WERI-Rb-1 (cell line): ENCODE measurements around the gene PPFIA2.
A peak's percentile ranks its signal among the peaks of the same experiment; 100 is the strongest.

ENCODE experiments used
- DNase-seq: peaks from one replicate; pipeline ENCODE4 v3.0.0-alpha.2; 2020
- H3K27ac ChIP-seq: fragments of 250-450 bp; sonication (Bioruptor Pico); 2 replicates; pipeline ENCODE4 v1.5.1; 2020; ENCODE audit warnings: mild to moderate bottlenecking, moderate library complexity
- H3K27me3 ChIP-seq: fragments of 250-450 bp; sonication (Bioruptor Pico); 2 replicates; pipeline ENCODE4 v1.5.1; 2021; ENCODE audit warnings: mild to moderate bottlenecking, low read depth, moderate library complexity; ENCODE audit not compliant: insufficient read depth, severe bottlenecking
- H3K36me3 ChIP-seq: fragments of 250-450 bp; sonication (Bioruptor Pico); 2 replicates; pipeline ENCODE4 v1.5.1; 2020; ENCODE audit warnings: mild to moderate bottlenecking, moderate library complexity
- H3K4me3 ChIP-seq: 2 replicates; pipeline ENCODE4 v1.5.1; 2011; ENCODE audit warnings: low read depth, mild to moderate bottlenecking, control low read depth, low read length
- H3K9me3 ChIP-seq: fragments of 250-450 bp; sonication (Bioruptor Pico); 2 replicates; pipeline ENCODE4 v1.5.1; 2021; ENCODE audit warnings: mild to moderate bottlenecking, moderate library complexity; ENCODE audit not compliant: severe bottlenecking
- TF ChIP-seq, protein P1 (sequence below): IDR thresholded peaks from 2 replicates; pipeline ENCODE4 v1.5.1; 2011; ENCODE audit warnings: low read depth, mild to moderate bottlenecking, control low read depth, inconsistent platforms, low read length

PPFIA2 gene

DNA sequence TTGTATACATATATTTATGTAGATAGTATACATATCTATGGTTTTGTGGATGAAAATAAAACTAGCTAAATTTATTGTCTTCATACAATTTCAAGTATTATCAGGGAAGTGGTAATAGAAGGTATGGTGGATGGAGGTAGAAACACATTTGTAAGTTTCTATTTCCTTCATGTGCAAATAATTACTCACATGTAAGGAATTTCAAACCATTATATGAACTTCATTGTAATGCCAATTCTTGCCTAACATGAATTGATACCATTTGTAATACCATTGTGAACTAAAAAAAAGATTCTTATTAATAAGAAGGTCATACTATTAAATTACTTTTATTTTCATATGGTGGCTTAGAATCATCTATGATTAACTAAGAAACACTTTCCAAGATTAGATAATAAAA is 20.1 kb upstream of the PPFIA2 start:
- no peaks in the 10 kb centered on the region for H3K9me3 ChIP-seq
- no peak overlapping the region for H3K4me3 ChIP-seq
- no peak for DNase-seq
- TF ChIP-seq, protein P1, sequence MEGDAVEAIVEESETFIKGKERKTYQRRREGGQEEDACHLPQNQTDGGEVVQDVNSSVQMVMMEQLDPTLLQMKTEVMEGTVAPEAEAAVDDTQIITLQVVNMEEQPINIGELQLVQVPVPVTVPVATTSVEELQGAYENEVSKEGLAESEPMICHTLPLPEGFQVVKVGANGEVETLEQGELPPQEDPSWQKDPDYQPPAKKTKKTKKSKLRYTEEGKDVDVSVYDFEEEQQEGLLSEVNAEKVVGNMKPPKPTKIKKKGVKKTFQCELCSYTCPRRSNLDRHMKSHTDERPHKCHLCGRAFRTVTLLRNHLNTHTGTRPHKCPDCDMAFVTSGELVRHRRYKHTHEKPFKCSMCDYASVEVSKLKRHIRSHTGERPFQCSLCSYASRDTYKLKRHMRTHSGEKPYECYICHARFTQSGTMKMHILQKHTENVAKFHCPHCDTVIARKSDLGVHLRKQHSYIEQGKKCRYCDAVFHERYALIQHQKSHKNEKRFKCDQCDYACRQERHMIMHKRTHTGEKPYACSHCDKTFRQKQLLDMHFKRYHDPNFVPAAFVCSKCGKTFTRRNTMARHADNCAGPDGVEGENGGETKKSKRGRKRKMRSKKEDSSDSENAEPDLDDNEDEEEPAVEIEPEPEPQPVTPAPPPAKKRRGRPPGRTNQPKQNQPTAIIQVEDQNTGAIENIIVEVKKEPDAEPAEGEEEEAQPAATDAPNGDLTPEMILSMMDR, result no peak
- H3K36me3 ChIP-seq, result no peaks in the 10 kb centered on the region
- H3K27ac ChIP-seq, result no peak overlapping the region
- H3K27me3 ChIP-seq, result no peaks in the 10 kb centered on the region

GRCh38 chr12:81778719-81779118 is 19.6 kb upstream of the PPFIA2 start:
- TF ChIP-seq, protein P1, result no peak
- no peak overlapping the region for H3K27ac ChIP-seq

DNA sequence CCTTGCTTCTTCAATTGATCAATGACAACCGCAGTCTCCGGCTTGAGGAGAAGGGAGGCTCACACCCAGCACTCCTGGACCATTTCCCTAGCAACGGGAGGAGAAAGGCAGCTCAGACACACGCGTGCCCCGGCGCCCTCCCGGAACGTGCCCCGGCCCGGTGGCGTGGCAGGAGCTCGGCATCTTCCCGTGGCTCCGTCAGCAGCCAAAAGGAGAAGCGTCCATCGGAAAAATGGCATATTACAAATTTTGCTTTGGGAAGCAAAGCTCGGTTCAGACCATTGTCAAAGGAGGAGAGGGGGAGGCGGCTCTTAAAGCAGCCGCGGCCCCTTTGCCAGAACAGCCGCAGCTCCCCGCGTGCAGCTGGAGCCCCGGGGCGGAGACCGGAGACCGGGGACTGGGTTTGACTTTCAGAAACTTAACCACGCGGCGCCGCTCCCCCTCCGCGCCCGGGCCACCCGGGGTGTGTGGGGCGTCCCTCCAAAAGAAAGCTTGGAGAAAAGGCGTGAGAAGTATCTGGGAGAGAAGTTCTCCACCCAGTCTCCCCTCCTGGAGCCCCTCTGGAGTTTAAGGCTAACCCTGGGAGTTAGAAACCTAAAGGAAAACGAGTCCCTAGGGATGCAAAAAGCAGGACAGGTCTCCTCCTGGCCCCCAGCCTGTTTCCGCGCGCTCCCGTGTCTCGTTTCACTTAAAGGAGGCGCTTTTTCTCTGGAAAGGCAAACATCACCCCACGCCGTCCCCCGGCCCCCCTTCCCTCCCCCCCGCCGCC is 545 bp downstream of the PPFIA2 start:
- peak; percentile 25 for DNase-seq
- H3K9me3 ChIP-seq, result no peaks in the 10 kb centered on the region
- TF ChIP-seq, protein P1, result no peak
- H3K27me3 ChIP-seq, result no peaks in the 10 kb centered on the region
- H3K4me3 ChIP-seq, result peak overlapping the region; percentile 47
- no peaks in the 10 kb centered on the region for H3K36me3 ChIP-seq
- H3K27ac ChIP-seq, result no peak overlapping the region

More at GRCh38 chr12:81778719-81779118, 19.6 kb upstream of the PPFIA2 start:
- H3K9me3 ChIP-seq, result no peaks in the 10 kb centered on the region
- H3K27me3 ChIP-seq, result no peaks in the 10 kb centered on the region
- DNase-seq, result no peak
- H3K4me3 ChIP-seq, result no peak overlapping the region
- no peaks in the 10 kb centered on the region for H3K36me3 ChIP-seq

DNA sequence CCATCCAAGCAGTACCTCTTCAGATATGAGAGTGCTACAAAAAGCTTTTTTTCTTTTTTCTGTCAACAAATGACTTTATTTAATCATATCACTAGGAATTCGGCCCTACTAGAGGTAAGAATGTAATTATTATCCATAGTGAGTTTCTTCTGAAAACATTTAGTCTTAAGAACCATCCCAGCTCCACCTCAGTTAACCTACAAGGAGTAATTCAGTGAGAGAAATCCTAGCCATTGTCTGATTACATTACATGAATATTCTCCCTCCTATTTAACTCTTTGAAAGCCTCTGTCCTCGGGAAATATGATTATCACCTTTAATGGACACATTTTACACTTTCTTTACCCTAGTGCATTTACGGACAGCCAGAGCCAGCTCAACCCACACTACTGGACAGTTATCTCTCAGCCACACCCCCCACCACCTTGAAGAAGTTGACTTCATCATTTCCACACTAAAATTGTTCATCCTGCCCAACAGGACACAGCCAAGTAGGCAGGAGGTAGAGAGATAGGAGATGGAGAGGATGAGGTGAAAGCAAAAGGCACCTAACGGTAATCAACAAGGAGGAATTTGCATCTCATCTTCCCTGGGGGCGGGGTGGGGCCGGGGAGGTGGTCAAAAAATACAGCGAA is 1.3 kb downstream of the PPFIA2 start:
- Histone ChIP-seq H3K27ac (no peak overlapping the region), H3K9me3 (no peaks in the 10 kb centered on the region), H3K4me3 (peak overlapping the region; percentile 47), H3K36me3 (no peaks in the 10 kb centered on the region), H3K27me3 (no peaks in the 10 kb centered on the region)
- TF ChIP-seq, protein P1, result no peak
- no peak for DNase-seq

DNA sequence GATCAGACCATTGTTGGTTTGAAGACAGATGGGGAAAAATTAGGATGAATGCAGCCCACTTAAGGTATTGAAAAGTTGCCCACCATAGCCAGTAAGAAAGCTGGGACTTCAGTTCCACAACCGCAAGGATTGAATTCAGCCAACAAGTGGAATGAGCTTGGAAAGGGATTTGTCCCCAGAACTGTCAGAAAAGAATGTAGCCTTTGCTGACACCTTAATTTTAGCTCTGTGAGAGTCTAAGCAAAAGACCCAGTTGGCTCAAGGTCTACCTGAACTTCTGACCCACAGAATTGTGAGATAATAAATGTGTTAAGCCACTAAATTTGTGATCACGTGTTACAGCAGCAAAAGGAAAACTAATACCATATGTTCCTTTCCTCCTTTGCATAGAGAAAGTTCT is 29.4 kb downstream of the PPFIA2 start:
- TF ChIP-seq, protein P1, result no peak
- H3K36me3 ChIP-seq, result no peaks in the 10 kb centered on the region
- H3K27me3 ChIP-seq, result no peaks in the 10 kb centered on the region
- H3K9me3 ChIP-seq, result no peaks in the 10 kb centered on the region
- no peak overlapping the region for H3K27ac ChIP-seq
- DNase-seq, result no peak
- no peak overlapping the region for H3K4me3 ChIP-seq
